SK-N-MC (cell line): ENCODE data around the gene VEPH1.

ENCODE experiments used
- EZH2 ChIP-seq: fragments of 200-600 bp; sonication (generic); IDR thresholded peaks from one replicate; pipeline ENCODE4 v1.6.1; 2017; ENCODE audit warnings: antibody characterized with exemption
- POLR2AphosphoS5 ChIP-seq: IDR thresholded peaks from 2 replicates; pipeline ENCODE4 v1.6.1; 2012; ENCODE audit warnings: mild to moderate bottlenecking, low read depth, low read length, borderline replicate concordance

DNA sequence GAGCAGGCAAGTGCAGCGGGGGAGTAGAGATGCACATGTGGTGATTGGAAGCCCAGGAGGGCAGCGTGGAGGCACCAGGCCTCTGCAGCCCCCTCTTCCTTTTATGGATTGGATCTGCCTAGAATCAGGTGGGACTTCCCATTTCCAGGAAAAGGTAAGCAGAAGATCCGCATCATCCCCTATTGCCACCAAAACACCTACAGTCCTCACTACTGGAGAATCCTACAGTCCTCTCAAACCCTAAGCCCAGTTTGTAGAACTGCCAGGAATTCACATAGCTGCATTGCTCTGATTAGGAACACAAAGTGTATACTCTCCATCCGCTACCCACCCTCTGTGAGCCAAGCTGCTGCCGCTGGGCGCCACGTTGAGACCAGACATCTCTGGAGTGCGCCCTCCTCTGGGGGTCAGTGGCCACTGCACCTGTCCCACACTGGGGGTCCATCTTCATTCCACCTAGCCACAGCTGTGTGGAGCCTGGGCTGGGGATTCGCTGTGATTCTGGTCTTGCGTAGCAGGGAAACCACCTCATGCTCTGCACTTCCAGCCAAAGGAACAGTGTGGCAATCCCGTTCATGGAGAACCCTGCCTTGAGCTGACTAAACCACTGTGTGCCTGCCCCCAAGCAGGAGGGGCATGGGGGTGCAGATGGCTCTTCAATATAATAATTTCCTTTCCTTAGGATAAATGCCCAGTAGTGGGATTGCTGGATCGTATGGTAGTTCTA, 155.5 kb downstream of the VEPH1 start:
- TF ChIP-seq EZH2: no peak
- no peak for TF ChIP-seq POLR2AphosphoS5
